Activated CD4-positive, CD25-positive, alpha-beta regulatory T cell treated with anti-CD3 and anti-CD28 coated beads, Interleukin-2, amount 50 U/mL, for 72 hours (primary cell): ENCODE results near the gene PRPF40A.
"Not testable (repeated sequence)": the region's sequence is repeated elsewhere in the genome, so short reads cannot be mapped to it uniquely, and the experiment has no call there.

Experiments
- DNase-seq: peaks from one replicate; pipeline ENCODE4 v3.0.0; 2021

PRPF40A gene

DNA sequence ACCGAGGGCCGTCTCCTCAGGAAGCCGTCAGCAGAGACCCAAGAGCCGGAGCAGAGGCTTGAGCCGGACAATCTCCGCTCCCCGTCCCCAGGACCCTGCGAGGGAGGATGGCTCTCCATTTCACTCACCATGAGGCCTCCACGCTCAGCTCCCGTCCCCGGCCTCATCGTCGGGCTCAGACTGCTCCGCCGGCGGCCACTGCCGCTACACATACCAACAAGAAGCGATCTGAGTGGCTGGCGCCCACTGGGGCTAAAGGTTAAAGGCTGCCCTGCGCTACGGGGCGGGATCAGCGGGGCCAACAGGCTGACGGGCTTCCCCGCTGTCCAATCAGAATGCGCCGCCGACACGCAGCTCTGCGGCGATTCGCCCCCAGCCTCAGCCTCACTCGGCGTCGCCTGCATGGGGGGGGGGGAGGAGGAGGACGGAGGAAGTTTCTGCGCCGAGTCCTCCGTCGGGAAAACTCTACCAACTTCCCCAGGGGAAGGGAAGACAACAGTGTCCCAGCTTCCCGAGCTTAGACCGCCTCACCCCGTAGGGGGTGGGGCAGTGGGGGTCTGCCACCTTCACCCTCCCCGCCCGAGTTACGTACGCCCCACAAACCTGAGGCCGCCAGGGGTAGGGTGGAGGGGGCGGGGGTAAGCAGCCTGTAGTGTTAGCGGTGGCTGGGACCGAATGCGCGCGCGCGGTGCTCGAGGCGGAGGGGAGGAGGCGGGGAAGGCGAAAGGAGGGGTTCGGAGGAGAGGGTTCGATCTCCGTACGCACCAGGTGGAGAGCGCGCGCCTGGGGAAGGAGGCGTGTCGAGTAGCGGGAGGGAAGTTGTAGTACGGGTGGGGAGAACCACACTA, at the start of gene PRPF40A:
PRPF40A (minus strand) TSS at position 234 of the 848 bp plus-strand sequence; CDS start at position 212, 22 bp downstream.
- DNase-seq: peak; percentile 97

DNA sequence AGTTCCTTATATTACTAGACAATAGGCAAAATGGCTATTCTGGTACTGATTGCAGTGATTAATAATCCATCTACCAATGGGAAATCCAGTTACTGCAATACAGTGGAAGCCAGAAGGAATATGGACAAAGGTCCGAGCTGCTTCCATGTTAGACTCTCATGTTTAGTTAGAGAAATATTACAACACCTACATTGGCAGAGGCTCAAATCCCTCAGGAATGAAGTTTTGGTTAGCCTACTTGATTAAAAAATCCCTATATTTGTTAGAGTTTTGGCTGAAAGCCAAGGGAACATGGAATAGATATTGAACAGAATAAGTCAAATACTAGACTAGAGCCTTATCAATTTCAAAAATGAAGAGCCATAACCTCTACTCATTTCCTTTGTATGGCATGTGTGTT, 49.7 kb upstream of the PRPF40A start:
- no peak for DNase-seq

DNA sequence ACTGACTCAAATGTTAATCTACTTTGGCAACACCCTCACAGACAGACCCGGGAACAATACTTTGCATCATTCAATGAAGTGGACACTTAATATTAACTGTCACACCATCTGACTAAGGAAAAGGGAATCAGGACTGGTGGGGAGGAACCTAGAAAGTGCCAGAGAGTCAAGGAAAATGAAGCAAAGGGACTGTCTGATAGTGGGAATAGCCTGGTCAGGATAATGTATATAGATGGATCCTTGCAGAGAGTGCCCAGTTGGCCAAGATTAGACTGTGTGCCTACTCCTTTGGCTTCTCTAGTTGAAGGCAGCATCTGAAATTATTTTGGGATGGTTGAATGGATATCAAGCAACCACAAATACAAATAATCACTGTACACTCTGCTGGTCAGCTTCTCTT, 46.4 kb upstream of the PRPF40A start:
- DNase-seq: no peak

DNA sequence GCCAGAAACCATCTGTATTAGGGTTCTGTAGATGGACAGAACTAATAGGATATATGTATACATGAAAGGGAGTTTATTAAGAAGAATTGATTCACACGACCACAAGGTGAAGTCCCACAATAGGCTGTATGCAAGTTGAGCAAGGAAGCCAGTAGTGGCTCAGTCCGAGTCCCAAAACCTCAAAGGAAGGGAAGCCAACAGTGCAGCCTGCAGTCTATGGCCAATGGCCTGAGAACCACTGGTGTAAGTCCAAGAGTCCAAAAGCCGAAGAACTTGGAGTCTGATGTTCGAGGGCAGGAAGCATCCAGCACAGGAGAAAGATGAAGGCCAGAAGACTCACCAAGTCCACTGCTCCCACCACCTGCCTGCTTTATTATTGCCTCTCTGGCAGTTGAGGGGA, 45.9 kb upstream of the PRPF40A start:
- DNase-seq: not testable (repeated sequence)

DNA sequence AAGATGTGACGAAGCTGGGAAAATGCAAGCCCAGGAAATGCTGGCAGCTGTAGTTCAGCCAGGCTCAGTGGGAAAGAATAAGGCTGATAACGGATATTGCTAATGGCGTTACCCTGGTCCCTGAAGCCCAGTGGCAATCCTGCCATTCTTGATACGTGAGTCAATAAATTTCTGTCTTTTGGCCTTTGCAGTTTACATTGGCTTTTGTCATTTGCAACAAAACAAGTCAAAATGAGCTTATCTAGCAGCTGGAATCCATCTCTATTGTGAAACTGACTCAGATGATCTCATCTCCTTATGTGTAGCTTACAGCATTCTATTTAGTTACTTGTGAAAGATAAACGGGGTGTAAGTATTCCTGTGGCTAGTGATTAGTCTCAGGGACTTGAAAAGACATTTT, 44.9 kb upstream of the PRPF40A start:
- DNase-seq: no peak

DNA sequence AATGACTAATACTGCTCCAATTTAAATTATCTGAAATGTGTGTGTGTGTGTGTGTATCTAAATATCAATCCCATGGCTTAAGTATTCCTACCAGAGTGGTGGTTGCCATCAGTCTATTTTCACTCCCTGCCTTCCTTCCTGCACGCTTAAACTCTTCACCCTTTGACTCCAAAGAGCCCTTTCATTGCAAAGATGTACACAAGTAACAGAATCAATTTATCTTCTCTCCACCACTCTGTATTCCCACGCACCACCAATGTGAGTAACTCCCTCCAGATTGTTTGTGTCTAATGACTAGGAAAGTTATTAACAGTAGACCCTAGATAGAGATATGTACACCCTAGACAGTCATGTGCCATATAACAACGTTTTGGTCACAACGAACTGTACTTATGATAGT, 44.0 kb upstream of the PRPF40A start:
- no peak for DNase-seq

DNA sequence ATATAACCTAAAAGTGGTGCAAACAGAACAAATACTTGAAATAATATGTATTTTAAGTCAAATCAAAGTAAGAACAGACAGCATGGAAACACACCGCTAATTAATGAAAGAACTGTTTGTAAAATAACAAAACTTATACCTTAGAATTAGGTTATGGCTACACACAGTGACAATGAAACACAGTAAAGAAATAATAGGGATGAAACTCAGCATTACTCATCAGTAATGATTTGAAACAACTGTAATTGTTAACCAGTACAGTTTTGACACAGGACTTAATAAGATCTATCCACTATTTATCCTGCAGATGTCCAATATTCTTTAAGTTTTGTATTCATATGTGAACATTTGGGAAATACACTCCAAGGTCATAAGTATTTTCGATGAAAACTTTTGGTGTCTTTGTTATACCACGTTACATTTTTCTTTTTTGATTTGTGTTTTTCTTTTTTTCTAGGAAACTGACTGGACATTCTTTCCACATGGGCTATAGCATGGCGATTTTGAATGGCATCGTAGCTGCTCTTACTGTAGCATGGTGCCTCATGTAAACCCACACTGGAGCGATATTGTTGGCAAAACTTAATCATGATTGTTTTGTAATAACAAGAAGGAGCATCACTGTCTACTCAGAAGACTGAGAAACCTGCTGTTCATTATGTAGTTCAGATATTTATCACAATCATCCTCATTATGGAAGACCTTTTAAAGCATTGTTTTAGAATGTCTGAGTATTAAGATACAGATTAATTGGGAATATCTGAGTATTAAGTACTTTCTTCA, 42.2 kb upstream of the PRPF40A start:
- no peak for DNase-seq

DNA sequence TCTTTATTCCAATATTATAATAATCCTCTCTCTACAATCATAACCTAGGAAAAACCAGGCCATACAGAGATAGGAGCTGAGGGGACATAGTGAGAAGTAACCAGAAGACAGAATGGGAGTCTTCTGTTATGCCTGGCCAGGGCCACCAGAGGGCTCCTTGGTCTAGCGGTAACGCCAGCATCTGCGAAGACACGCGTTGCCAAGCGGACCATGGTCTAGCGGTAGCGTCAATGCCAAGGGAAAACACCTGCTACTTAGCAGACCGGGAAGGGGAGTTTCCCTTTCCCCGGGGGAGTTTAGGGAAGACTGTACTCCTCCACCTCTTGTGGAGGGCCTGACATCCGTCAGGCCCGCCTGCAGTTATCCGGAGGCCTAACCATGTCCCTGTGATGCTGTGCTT, 37.8 kb upstream of the PRPF40A start:
- DNase-seq: no peak

DNA sequence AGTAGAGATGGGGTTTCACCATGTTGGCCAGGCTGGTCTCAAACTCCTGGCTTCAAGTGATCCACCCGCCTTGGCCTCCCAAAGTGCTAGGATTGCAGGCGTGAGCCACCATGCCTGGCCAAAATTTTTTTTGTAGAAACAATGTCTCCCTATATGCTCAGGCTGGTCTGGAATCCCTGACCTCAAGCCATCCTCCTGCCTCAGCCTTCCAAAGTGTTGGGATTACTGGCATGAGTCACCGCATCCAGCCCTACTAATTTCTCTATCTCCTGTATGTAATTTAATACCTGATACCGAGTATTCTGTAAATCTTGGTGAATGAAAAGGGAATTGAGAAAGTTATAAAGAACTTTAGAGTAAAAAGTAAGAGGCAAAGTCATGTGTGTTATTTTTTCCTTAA, 30.5 kb upstream of the PRPF40A start:
- DNase-seq: not testable (repeated sequence)

DNA sequence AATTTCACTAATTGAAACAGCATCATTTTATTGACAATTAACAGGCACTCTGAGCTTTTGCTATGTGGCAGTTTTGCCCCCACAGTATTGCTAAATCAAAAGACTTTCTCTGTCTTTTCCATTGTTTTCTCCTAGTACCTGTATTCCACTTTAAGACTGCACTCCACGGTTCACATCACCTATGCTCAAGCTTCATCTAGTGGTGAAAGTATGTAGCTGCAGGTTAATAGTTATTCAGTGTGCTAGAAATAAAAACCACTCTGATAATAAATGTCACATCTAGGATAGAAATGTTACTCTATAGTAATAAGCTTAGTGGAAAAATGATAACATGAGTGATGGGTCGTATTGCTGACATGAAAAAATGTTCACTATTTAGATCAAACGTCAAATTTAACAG, 25.7 kb upstream of the PRPF40A start:
- no peak for DNase-seq

DNA sequence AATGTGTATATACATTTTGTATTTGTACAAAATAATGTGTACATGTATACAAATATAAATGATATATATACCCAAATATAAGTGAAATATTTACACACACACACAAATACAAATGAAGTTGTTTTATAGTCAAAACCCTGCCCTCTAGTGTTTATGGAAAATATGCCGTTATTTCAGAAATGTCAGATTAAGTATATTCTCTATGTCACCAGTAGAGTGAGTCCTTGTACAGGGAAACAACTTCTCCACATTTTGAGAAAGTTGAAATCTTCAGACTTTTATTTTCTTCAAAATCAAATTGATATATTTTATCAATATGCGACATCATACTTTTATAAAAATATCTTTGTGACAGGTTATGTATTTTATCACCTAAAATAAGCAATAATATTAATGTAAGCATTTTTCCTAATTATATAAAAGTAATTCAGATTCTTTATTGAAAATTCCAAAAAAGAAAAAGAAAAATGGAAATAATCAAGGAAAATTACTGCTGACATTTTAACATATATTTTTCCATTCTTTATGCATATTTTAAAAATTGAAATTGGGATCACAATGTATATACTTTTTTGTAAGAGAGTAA, 23.6 kb upstream of the PRPF40A start:
- DNase-seq: no peak

DNA sequence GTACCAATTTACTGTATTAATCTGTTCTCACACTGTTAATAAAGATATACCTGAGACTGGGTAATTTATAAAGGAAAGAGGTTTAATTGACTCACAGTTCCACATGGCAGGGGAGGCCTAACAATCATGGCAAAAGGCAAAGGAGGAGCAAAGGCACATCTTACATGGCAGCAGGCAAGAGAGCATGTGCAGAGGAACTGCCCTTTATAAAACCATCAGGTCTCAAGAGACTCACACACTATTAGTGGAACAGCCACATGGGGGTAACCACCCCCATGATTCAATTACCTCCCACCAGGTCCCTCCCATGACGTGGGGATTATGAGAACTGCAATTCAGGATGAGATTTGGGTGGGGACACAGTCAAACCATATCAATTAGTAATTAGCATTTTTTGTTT, 22.4 kb upstream of the PRPF40A start:
- DNase-seq: not testable (repeated sequence)

DNA sequence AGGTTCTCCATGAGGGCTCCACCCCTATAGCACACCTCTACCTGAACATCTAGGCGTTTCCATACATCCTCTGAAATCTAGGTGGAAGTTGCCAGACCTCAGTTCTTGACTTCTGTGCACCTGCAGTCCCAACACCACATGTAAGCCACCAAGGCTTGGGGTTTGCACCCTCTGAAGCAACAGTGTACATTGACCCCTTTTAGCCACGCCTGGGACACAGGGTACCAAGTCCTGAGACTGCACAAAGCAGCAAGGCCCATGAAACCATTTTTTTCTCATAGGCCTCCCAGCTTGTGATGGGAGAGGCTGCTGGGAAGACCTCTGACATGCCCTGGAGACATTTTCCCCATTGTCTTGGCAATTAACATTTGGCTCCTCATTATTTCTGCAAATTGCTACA, 21.2 kb upstream of the PRPF40A start:
- DNase-seq: no peak

DNA sequence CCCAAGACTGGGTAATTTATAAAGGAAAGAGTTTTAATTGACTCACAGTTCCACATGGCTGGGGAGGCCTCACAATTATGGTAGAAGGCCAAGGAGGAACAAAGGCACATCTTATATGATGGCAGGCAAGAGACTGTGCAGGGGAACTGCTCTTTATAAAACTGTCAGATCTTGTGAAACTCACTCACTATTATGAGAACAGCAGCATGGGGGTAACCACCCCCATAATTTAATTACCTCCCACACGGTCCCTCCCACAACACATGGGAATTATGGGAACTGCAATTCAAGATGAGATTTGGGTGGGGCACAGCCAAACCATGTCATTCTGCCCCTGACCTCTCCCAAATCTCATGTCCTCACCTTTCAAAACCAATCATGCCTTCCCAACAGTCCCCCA, 20.2 kb upstream of the PRPF40A start:
- not testable (repeated sequence) for DNase-seq

DNA sequence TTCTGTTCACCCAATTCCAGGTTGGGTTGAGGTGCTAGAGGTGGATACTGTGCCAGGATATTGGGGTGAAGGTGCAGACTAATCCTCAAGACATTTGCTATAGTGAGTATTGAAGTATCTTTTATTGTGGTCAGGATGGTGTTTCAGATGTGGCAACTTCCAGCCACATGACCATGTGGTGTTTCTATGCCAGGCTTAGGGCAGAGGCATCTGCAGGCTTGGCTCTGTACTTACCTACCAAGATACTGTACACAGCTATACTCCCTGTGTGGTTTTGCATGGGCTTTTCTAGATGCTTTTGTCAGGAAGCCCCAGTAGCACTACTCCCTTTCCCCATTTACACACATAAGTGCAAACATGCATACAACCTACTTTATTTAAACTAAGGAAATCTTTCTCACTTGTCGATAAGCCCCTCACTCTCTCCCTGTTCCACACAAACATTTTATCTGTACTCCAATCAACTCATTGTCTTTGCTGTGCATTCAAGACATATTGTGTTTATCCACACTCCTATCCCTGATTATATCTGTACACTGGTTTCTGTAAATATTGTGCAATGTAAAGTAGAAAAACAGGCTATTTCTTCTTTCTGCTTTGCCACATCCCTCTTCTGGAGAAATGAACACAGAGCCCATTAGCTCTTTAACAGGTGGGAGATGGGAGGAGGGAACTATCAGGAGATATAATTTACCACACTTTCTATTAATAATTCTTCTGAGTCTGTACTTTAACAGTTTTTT, 13.5 kb upstream of the PRPF40A start:
- DNase-seq: no peak

DNA sequence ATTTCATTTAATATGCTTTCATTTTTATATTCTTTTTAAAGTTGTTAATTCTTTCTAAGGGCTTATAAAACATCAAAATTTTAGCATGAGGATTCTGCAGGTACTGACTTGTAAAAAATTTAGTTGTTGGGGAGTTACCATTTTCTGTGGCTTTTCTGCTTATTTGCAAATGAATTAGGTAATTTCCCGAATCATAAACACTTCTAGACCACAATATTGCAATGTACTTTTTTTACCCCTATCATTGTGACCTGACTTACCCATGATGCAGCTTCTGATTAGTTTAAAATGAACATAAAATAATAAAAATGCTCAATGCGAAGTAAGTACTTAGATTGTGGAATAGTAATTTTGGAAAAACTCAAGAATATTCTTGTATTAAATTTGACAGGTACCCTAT, 12.6 kb upstream of the PRPF40A start:
- no peak for DNase-seq

DNA sequence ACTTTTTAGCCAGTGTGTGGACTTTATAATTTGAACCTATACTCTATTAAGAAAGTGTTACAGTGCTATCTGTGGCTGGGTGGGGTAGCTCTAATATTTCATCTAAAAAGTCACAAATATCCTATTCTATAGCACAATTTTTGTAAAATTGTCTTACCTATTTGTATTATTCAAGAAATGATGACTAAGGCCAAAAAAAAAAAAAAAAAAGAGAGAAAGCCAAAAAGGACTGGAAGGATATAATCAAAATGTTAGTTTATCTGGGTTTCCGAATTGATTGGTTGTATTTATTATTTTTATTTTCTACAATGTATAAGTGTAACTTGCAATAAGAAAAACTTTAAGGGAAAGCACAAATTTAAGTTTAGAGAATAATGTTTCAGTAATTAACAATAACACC, 6.7 kb upstream of the PRPF40A start:
- no peak for DNase-seq

DNA sequence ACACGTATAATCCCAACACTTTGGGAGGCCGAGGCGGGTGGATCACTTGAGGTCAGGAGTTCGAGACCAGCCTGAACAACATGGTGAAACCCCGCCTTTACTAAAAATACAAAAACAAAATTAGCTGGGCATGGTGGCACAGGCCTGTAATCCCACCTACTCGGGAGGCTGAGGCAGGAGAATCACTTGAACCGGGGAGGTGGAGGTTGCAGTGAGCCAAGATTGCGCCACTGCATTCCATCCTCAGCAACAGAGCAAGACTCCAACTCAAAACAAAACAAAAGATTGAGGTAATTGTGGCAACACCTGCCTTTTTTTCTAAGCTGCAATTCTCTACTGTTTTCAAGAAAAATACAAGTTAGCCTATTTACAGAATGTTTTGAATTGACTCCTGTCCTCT, 5.4 kb upstream of the PRPF40A start:
- not testable (repeated sequence) for DNase-seq

DNA sequence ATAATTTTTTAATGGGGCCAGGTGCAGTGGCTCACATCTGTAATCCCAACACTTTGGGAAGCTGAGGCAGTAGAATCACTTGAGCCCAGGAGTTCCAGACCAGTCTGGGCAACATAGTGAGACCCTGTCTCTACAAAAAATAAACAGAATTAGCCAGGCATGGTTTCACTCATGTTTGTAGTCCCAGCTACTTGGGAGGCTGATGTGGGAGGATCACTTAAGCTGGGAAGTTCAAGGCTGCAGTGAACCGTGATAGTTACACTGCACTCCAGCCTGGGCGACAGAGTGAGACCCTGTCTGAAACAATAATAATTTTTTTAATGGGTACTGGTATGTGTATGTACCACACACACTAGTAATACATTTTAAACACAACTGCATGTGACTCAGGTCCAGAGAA, 3.5 kb upstream of the PRPF40A start:
- no peak for DNase-seq

DNA sequence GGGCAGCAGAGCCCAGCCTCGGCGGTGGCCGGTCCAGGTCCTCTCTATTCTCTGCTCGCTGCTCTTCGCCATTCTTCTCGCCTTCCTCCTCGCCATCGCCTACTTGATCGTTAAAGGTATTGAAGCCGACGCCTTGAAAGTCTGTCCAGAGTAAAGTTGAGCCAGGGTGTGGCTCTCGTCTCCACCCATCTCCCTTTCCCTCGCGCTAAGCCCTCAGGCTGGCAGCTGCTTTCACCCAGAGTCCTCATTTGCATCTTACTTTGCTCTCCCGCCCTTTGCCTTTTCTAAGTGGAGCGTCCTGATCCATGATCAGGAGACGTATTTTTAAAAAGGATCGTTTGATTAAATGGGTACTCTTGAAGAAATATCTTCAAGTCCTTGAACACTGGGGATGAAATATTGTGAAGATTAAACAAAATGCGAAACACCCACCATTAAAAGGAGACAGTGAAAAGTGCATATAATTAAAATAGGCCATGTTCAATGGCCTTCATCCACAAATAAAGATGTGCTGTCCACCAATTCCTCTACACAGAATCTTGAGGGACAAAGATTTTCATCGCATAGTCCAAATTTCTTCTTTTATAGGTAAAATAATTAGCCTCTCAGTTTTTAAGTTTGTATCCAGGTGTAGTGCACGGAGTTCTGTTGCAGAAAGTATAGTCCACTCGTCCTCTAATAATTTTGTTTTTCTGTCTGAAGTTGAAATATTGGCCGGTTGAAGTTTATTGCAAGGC, 1.8 kb upstream of the PRPF40A start:
- DNase-seq: no peak

DNA sequence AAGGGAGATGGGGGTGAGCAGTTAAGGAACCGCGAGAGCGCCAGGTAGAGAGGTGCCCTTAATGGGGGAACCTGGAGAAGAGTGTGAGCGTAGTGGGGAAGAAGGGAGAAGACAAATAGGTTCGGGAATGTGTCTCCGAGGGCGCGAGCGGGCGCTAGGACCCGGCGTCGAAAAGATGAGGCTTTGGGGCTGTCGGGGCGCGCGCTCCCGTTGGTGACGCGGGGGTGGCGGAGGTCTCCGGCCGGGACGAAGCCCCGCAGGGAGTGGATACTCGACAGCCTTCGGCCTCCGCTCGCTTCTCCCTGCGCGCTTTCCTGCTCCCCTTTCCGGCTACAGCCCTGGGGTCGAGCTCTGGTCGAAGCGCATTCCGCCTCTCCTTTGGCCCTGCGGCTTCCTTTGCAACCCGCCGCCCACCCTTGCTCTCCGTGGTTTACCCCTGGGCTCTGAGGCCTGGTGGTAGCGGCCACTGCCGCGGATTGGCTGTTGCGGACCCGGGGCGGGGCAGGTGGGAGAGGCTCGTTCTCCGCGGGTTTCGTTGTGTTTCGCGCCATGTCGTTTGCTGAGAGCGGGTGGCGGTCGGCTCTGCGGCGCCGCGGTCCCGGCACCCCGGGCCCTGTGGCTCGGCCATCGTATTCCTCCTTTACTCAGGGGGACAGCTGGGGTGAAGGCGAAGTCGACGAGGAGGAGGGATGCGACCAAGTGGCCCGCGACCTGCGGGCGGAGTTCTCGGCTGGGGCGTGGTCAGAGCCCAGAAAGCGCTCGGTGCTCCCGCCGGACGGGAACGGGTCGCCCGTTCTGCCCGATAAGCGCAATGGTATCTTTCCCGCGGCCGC, 1.0 kb upstream of the PRPF40A start, which contains the start of gene ARL6IP6:
ARL6IP6 (plus strand) TSS at position 545 of the 833 bp plus-strand sequence; CDS start at position 550, 5 bp downstream.
- DNase-seq: peak; percentile 91
